ENCODE measurements around the gene COL4A5. TPM values are rescaled to one million over a fixed set of nuclear protein-coding genes. Genes with fewer than 3 reads are reported as not detected.

COL4A5 gene
- total and polyA plus RNA-seq, 2 of the 8 experiments (the other 6 are each of a cell fraction or from before 2014, with no cell fraction given): 24.9 to 30.2 TPM

GRCh38 chrX:108453841-108454240 is 14.2 kb downstream of the COL4A5 start:
- Histone ChIP-seq H2BK20ac (ENCODE audit: low read length) (no peak overlapping the region), H3K79me2 (ENCODE audit: control insufficient read depth in 1 of 2, insufficient read depth in 2 of 2, low read length in 2 of 2) (peaks cover 0 to 16% of the 10 kb centered on the region in 2 experiments; a peak in 1 of 4 replicates), H3K27ac (ENCODE audit: low read depth, low read length) (no peak overlapping the region), H4K5ac (ENCODE audit: insufficient read length, low read depth, low read length) (no peak overlapping the region), H4K20me1 (replicated peaks in 1 of 2; ENCODE audit: control insufficient read depth in 1 of 2, insufficient read depth in 2 of 2, low read length in 2 of 2) (no peaks in the 10 kb centered on the region), H2BK12ac (ENCODE audit: low read depth, low read length) (no peak overlapping the region), H2BK5ac (ENCODE audit: low read depth, low read length) (no peak overlapping the region), H3K9me3 (ENCODE audit: insufficient read depth in 2 of 2, low read depth in 1 of 2, low read length in 1 of 2) (no peaks in the 10 kb centered on the region), H3K36me3 (ENCODE audit: control insufficient read depth in 2 of 4, insufficient read depth in 4 of 4, low read length in 3 of 4) (no peaks in the 10 kb centered on the region), H3K4me2 (ENCODE audit: insufficient read depth in 1 of 2, low read depth in 2 of 2, low read length in 2 of 2) (no peak overlapping the region), H3K79me1 (ENCODE audit: low read depth, low read length) (no peaks in the 10 kb centered on the region), H3K23ac (ENCODE audit: insufficient read length) (no peak overlapping the region), H4K91ac (replicated peaks; ENCODE audit: insufficient read length, low read length) (no peak overlapping the region), H3K14ac (ENCODE audit: insufficient read length) (no peak overlapping the region), H3K23me2 (ENCODE audit: low read depth, low read length) (no peaks in the 10 kb centered on the region), H2AK5ac (ENCODE audit: low read depth, low read length) (no peak overlapping the region), H3K4ac (replicated peaks; ENCODE audit: insufficient read length, low read depth, low read length) (no peak overlapping the region), H3K27me3 (replicated peaks in 1 of 4; ENCODE audit: control insufficient read depth in 3 of 4, extremely low read depth in 1 of 4, insufficient read depth in 3 of 4, low read length in 3 of 4) (no peaks in the 10 kb centered on the region), H3K18ac (ENCODE audit: extremely low read depth, low read length) (no peak overlapping the region), H3K56ac (replicated peaks; ENCODE audit: insufficient read length, low read depth, low read length) (no peak overlapping the region), H3K4me3 (ENCODE audit: extremely low read depth in 1 of 4, insufficient read depth in 2 of 4, low read depth in 3 of 4, low read length in 4 of 4) (no peak overlapping the region), H2AFZ (ENCODE audit: low read length) (no peak overlapping the region), H2BK120ac (replicated peaks; ENCODE audit: low read depth, low read length) (no peak overlapping the region), H2BK15ac (ENCODE audit: low read length) (no peak overlapping the region), H3K4me1 (replicated peaks in 1 of 4; ENCODE audit: control insufficient read depth in 3 of 4, insufficient read depth in 4 of 4, low read length in 3 of 4) (no peaks in the 10 kb centered on the region), H3K9ac (replicated peaks in 1 of 4; ENCODE audit: extremely low read depth in 1 of 4, low read depth in 3 of 4, low read length in 3 of 4) (no peak overlapping the region), H4K8ac (ENCODE audit: extremely low read depth, insufficient read depth, low read length) (no peak overlapping the region)
- no peak for DNase-seq (ENCODE audit: low read depth in 1 of 2, low spot score in 2 of 2)
- POLR2A ChIA-PET (ENCODE audit: partially characterized antibody): interaction anchor here (0.8 kb wide), 1 partner anchor 15 kb away, joined by 3 read pairs; the partner anchor contains the start of gene COL4A5
- TF ChIP-seq POLR2AphosphoS5 (IDR thresholded peaks at IDR 0.05; ENCODE audit: low read depth, low read length) (no peak), EZH2 (IDR thresholded peaks at IDR 0.05; ENCODE audit: low read depth, low read length, severe bottlenecking) (no peak), SP2 (IDR thresholded peaks at IDR 0.05; ENCODE audit: low read length) (no peak), SP4 (IDR thresholded peaks at IDR 0.05; ENCODE audit: low read length) (no peak), HDAC6 (IDR thresholded peaks at IDR 0.05; ENCODE audit: low read depth, low read length) (no peak), CTBP2 (IDR thresholded peaks at IDR 0.05; ENCODE audit: borderline replicate concordance, insufficient read depth, insufficient read length, low read length) (no peak)
- TF ChIP-seq, protein P1, sequence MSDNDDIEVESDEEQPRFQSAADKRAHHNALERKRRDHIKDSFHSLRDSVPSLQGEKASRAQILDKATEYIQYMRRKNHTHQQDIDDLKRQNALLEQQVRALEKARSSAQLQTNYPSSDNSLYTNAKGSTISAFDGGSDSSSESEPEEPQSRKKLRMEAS (IDR thresholded peaks at IDR 0.05): no peak
- 90% methylated on average over 3 of the region's 3 CpGs; no CpG with 5 or more reads in 1 of the 2 experiments for WGBS, 2 experiments (ENCODE audit: extremely low coverage in 1 of 2, insufficient coverage in 1 of 2, insufficient read length in 1 of 2, insufficient replicate concordance in 2 of 2, low coverage in 1 of 2, low lambda C conversion rate in 2 of 2, missing lambda C conversion rate in 1 of 2)
- CTCF ChIA-PET (ENCODE audit: partially characterized antibody): interaction anchor here (0.5 kb wide), 1 partner anchor 96 kb away, joined by 4 read pairs; no protein-coding TSS in a partner anchor
- no peak for FAIRE-seq

Measured in H1 (cell line).